SK-N-SH (cell line): ENCODE data around the gene TPH1. TPM values are rescaled to one million over a fixed set of nuclear protein-coding genes. Genes with fewer than 3 reads are reported as not detected.

ENCODE experiments used
- CTCF ChIA-PET: fragments of 300-600, 350-600 bp; formaldehyde crosslinking; extraction: SDS; loops from one replicate; lab custom pipeline; 2021; lab: Yijun Ruan, JAX
- POLR2A ChIA-PET: fragments of 350-600 bp; sonication (Branson Sonifier 250); formaldehyde crosslinking; extraction: SDS; loops from one replicate; lab custom pipeline; 2020; ENCODE audit warnings: antibody characterized with exemption, inconsistent platforms; lab: Yijun Ruan, JAX
- DNase-seq: peaks from one replicate; pipeline ENCODE4 v3.0.0; 2012
- H2AFZ ChIP-seq: fragments of 200-600 bp; sonication (generic); 2 replicates; pipeline ENCODE4 v1.8.1; 2016; ENCODE audit warnings: antibody characterized with exemption, mild to moderate bottlenecking, low read depth
- H3F3A ChIP-seq: fragments of 200-600 bp; sonication (generic); replicated peaks from 2 replicates; pipeline ENCODE3; 2016; ENCODE audit warnings: antibody characterized with exemption, mild to moderate bottlenecking; ENCODE audit not compliant: insufficient read depth
- H3K27ac ChIP-seq, 2 experiments: fragments of 200-500 bp in 1 of 2; fragments of 200-600 bp in 1 of 2; sonication (Bioruptor generic) in 1 of 2; sonication (generic), shearing (Covaris generic) in 1 of 2; 2 replicates each; pipeline versions ENCODE4 v1.5.1 to v1.6.1; 2014 to 2016; ENCODE audit warnings: low read depth in 2 of 2, inconsistent platforms in 1 of 2, low read length in 1 of 2, mild to moderate bottlenecking in 1 of 2, mixed read lengths in 1 of 2
- H3K27me3 ChIP-seq: fragments of 200-600 bp; sonication (generic), shearing (Covaris generic); 2 replicates; pipeline ENCODE4 v1.6.1; 2016; ENCODE audit warnings: mixed run types; ENCODE audit not compliant: insufficient read depth
- H3K36me3 ChIP-seq, 2 experiments: fragments of 200-500 bp in 1 of 2; fragments of 200-600 bp in 1 of 2; sonication (Bioruptor generic) in 1 of 2; sonication (generic) in 1 of 2; replicated peaks in 1 of 2; 2 replicates each; pipeline versions ENCODE3 to v1.5.1; 2014 to 2016; ENCODE audit warnings: low read length in 1 of 2, mild to moderate bottlenecking in 1 of 2; ENCODE audit not compliant: insufficient read depth in 2 of 2, control insufficient read depth in 1 of 2
- H3K4me1 ChIP-seq, 2 experiments: fragments of 200-500 bp in 1 of 2; fragments of 200-600 bp in 1 of 2; sonication (Bioruptor generic) in 1 of 2; sonication (generic), shearing (Covaris generic) in 1 of 2; 2 replicates each; pipeline versions ENCODE4 v1.5.1 to v1.6.1; 2014 to 2016; ENCODE audit warnings: low read depth in 1 of 2, low read length in 1 of 2, mixed run types in 1 of 2; ENCODE audit not compliant: insufficient read depth in 2 of 2, control insufficient read depth in 1 of 2
- H3K4me2 ChIP-seq: fragments of 200-600 bp; sonication (generic), shearing (Covaris generic); 2 replicates; pipeline ENCODE4 v1.6.1; 2017; ENCODE audit warnings: mixed run types
- H3K4me3 ChIP-seq, 2 experiments: fragments of 200-500 bp in 1 of 2; fragments of 200-600 bp in 1 of 2; sonication (Bioruptor generic) in 1 of 2; sonication (generic), shearing (Covaris generic) in 1 of 2; 2 replicates each; pipeline versions ENCODE4 v1.5.1 to v1.8.1; 2014 to 2016; ENCODE audit warnings: low read depth in 2 of 2, inconsistent platforms in 1 of 2, low read length in 1 of 2, mild to moderate bottlenecking in 1 of 2, mixed read lengths in 1 of 2, moderate library complexity in 1 of 2
- H3K79me2 ChIP-seq: fragments of 200-600 bp; sonication (generic); 2 replicates; pipeline ENCODE4 v1.8.1; 2017; ENCODE audit warnings: mild to moderate bottlenecking; ENCODE audit not compliant: insufficient read depth
- H3K9ac ChIP-seq: fragments of 200-600 bp; sonication (generic); 2 replicates; pipeline ENCODE4 v1.6.1; 2017; ENCODE audit warnings: mixed run types
- H3K9me2 ChIP-seq: fragments of 200-600 bp; sonication (generic); 2 replicates; pipeline ENCODE4 v1.6.1; 2017; ENCODE audit warnings: mixed run types
- H3K9me3 ChIP-seq: fragments of 200-600 bp; sonication (generic); 2 replicates; pipeline ENCODE4 v1.6.1; 2017; ENCODE audit warnings: mixed run types, mild to moderate bottlenecking, moderate library complexity
- H4K20me1 ChIP-seq: fragments of 200-600 bp; sonication (generic); 2 replicates; pipeline ENCODE4 v1.6.1; 2017; ENCODE audit warnings: mild to moderate bottlenecking, mixed run types; ENCODE audit not compliant: insufficient read depth
- ELF1 ChIP-seq: IDR thresholded peaks from 2 replicates; pipeline ENCODE4 v1.4.0; 2012
- FOXJ3 ChIP-seq: sonication (generic); formaldehyde crosslinking; IDR thresholded peaks from 2 replicates; pipeline ENCODE4 v1.5.1; 2020; ENCODE audit warnings: mild to moderate bottlenecking, missing genetic modification reagents
- GABPA ChIP-seq: IDR thresholded peaks from 2 replicates; pipeline ENCODE4 v1.4.0; 2012; ENCODE audit warnings: low read depth, mild to moderate bottlenecking
- GATA2 ChIP-seq: sonication (generic); formaldehyde crosslinking; IDR thresholded peaks from 2 replicates; pipeline ENCODE4 v1.5.0; 2020; ENCODE audit warnings: mild to moderate bottlenecking, missing genetic modification reagents
- JUND ChIP-seq: IDR thresholded peaks from 2 replicates; pipeline ENCODE4 v1.4.0; 2012
- MXI1 ChIP-seq: IDR thresholded peaks from 2 replicates; pipeline ENCODE4 v1.6.1; 2012; ENCODE audit warnings: mild to moderate bottlenecking, low read depth, low read length, improper control_type of control experiment
- NRF1 ChIP-seq: IDR thresholded peaks from 2 replicates; pipeline ENCODE4 v1.6.1; 2012; ENCODE audit warnings: low read depth, mild to moderate bottlenecking, low read length
- REST ChIP-seq: IDR thresholded peaks from 2 replicates; pipeline ENCODE4 v1.6.1; 2012; ENCODE audit warnings: mild to moderate bottlenecking, low read depth, low read length, moderate library complexity
- TCF12 ChIP-seq: IDR thresholded peaks from 2 replicates; pipeline ENCODE4 v1.4.0; 2012
- TEAD4 ChIP-seq: IDR thresholded peaks from 2 replicates; pipeline ENCODE4 v1.4.0; 2012; ENCODE audit warnings: mild to moderate bottlenecking, borderline replicate concordance; ENCODE audit not compliant: insufficient read depth
- ZBTB33 ChIP-seq: IDR thresholded peaks from 2 replicates; pipeline ENCODE4 v1.4.0; 2012; ENCODE audit warnings: low read depth, borderline replicate concordance
- WGBS: methylation state at CpG from one replicate; pipeline ENCODE4 v1.1.6; 2017; ENCODE audit warnings: low lambda C conversion rate; 5-methylcytosine and 5-hydroxymethylcytosine counted together
- polyA plus RNA-seq, 3 experiments: library from polyadenylated mRNA; depleted of rRNA; stranded (reverse); fragments of >200 nt; gene quantifications; 2 replicates each; pipeline ENCODE4 v1.2.3, GENCODE V29; 2012

TPH1 gene
- polyA plus RNA-seq (2012; rRNA removed): 0.02 and 0.03 TPM in 2 replicates
- 0.01 TPM in 2 replicates for polyA plus RNA-seq (2012; cell fraction: cytosol; rRNA removed)
- polyA plus RNA-seq (2012; cell fraction: nucleus; rRNA removed): 0.06 and 0.17 TPM in 2 replicates

- POLR2A ChIA-PET: no interaction called here
- Histone ChIP-seq H3K27ac (no peak within 1 kb of the TSS), H3K4me2 (no peak within 1 kb of the TSS), H3K4me1 (peaks cover 0 to 3% of the 10 kb centered on the region in 2 experiments; a peak in 1 of 4 replicates), H3K4me3 (peak within 1 kb of the TSS in 1 of 2 experiments; percentile 27; a peak in 1 of 4 replicates)
- no peak for TF ChIP-seq JUND
- TF ChIP-seq TCF12: no peak
- no peak for TF ChIP-seq FOXJ3 (CRISPR knock-in tag)
- TF ChIP-seq TEAD4: no peak
- TF ChIP-seq ELF1: no peak
- no peak for TF ChIP-seq NRF1
- no peak for TF ChIP-seq MXI1
- TF ChIP-seq GATA2 (CRISPR knock-in tag): peak; percentile 29; the same call in 1 of the 2 replicates
- TF ChIP-seq, all 33 proteins: peak for 1
- WGBS: 8% methylated on average over 21 of the region's 36 CpGs
- peak; percentile 84 for DNase-seq
- Histone ChIP-seq H3K27me3 (peaks cover 28% of the 10 kb centered on the region; the same call in 1 of the 2 replicates), H2AFZ (no peak within 1 kb of the TSS), H3K9ac (no peak within 1 kb of the TSS), H3K36me3 (no peaks in the 10 kb centered on the region), H3F3A (no peaks in the 10 kb centered on the region), H3K9me2 (no peaks in the 10 kb centered on the region), H4K20me1 (no peaks in the 10 kb centered on the region), H3K9me3 (no peaks in the 10 kb centered on the region), H3K79me2 (no peaks in the 10 kb centered on the region)
- CTCF ChIA-PET: interaction anchor here (1.2 to 1.4 kb wide), 2 partner anchors 21 to 69 kb away, joined by 3 to 4 read pairs; no protein-coding TSS in a partner anchor
Measured at GRCh38 chr11:18046116-18046777, at the start of gene TPH1. Gene TPH1 (minus strand): TSS chr11:18046269. CDS start chr11:18040762, 5,507 bp downstream.

- DNase-seq: no peak
- Histone ChIP-seq H3K27me3 (no peaks in the 10 kb centered on the region), H3K9me2 (no peaks in the 10 kb centered on the region), H3K36me3 (peaks cover 54 to 74% of the 10 kb centered on the region in 2 experiments), H2AFZ (no peak overlapping the region), H3K4me2 (no peak overlapping the region), H3K4me3 (no peak overlapping the region), H3K79me2 (peaks cover 8% of the 10 kb centered on the region), H3F3A (no peaks in the 10 kb centered on the region), H3K4me1 (no peaks in the 10 kb centered on the region), H3K27ac (no peak overlapping the region), H4K20me1 (no peaks in the 10 kb centered on the region), H3K9me3 (no peaks in the 10 kb centered on the region), H3K9ac (no peak overlapping the region)
- ChIA-PET CTCF (interaction anchor here (1.6 to 3.3 kb wide), 3 partner anchors 12 to 101 kb away, joined by 3 to 10 read pairs (median 9); partner anchors contain the start of gene SAAL1), POLR2A (no interaction called here)
- TF ChIP-seq GABPA (no peak), REST (no peak), ZBTB33 (no peak), JUND (no peak)
Measured at GRCh38 chr11:18093959-18094358, 47.9 kb upstream of the TPH1 start.
